ENCODE measurements around the gene INIP.

Gene INIP, protein sequence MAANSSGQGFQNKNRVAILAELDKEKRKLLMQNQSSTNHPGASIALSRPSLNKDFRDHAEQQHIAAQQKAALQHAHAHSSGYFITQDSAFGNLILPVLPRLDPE

DNA sequence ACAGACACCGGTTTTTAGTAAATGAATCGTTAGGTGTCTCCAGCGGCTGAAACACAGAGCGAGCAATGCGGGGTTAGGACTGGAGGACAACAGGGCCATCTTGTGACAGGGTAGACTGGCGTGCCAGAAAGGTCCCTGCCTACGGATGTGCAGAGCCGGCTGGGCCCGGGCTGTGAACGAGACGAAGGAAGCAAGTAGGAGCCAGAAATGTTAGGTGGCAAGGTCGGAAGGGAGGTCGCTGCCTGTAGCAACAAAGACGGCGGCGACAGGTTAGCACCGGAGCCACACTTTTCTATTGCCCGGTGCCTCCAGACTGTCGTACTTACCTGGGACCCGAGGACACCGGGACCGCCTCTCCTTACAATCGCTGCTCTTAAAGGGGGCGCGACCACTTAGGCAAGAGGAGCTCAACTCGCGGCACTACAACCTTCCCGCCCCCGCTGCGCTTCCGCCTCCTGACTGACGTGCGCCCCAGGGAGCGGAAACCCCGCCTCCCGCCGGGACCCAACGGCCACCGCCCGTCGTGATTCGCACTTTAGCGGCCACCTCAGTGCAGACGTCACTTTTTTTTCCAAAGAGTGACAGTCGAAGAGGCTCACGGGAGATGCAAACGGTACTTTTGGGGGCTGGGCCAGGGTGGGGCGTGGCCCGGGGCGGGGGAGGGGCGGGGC lies at the start of gene INIP:
INIP (minus strand) TSS at position 457 of the 671 bp plus-strand sequence. CDS start 1,632 bp downstream, outside the sequence.
- peak; percentile 96 for DNase-seq

DNA sequence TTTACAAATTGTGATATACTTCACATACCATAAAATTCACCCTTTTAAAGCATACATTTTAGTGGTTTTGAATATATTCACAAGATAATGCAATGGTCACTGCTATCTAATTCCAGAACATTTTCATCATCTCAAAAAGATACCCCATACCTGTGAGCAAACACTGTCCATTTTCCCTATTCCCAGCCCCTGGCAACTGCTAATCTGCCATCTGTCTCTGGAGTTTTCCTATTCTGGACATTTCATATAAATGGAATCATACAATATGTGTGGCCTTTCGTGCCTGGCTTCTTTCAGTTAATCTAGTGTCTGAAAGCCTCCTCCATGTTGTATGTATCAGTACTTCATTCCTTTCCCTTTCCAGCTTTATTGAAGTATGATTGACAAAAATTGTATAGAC lies 47.4 kb upstream of the INIP start:
- DNase-seq, result no peak

DNA sequence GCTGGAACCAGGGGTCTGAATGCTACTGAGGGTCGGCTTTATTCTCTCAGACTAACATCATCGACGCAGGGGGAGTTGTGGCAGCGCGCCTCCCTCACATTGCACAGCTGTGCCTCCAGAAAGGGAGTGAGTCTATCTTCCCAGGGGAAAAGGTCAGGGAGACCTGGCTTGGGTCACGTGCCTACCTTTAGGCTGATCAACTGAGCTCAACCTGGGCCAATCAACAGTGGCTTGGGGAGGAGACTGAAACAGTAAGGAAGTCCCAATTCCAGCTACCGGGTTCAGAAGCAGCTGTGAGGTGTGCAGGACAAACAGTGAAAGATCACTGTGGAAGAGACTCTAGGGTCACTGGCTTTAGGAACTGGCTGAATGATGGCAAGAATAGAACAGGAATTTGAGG lies 46.9 kb upstream of the INIP start:
- DNase-seq, result no peak

DNA sequence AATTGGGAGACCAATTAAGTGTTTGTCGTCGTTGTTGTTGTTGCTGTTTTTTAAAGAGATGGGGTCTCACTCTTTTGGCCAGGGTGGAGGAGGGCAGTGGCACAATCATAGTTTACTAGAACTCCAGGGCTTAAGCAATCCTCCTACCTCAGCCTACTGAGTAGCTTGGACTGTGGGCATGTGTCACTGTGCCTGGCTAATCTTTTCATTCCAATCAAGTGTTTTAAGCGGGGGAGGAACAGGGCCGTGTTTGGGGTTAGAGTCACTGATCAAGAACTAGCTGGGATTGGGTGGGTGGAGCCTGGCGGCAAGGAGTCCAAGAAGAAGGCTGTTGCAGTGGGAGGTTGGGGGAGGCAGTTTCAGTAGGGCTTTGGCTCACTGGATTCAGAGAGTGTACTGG lies 46.4 kb upstream of the INIP start:
- no peak for DNase-seq

DNA sequence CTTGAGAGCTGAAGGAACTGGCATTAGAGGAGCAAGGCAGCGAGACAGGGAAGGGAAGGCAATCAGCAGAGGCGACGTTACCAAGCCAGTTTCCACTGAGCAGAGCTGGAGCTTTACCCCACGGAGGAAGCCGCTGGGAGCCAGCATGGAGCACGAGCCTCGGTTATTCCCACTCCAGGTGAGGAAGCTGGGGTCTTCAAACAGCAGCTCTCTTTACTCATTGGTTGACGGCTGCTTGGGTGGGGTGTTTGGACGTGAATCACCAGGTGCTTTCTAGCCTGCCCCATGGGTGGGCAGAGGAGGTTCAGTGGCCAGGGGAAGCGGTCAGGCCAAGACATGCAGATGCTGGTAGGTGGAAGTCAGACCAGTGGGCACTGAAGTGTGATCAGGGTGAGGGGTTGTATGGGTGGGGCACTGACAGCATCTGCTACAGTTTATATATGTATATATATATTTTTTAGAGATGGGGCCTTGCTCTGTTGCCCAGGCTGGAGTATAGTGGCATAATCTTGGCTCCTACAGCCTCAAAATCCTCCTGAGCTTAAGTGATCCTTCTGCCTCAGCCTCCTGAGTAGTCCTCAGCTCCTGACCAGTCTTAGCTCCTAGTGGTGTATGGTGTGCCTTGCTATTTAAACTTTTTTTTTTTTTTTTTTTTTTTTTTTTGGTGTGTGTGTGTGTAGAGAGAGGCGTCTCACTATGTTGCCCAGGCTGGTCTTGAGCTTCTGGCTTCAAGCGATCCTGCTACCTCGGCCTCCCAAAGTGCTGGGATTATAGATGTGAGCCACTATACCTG lies 45.0 kb upstream of the INIP start:
- DNase-seq, result no peak

DNA sequence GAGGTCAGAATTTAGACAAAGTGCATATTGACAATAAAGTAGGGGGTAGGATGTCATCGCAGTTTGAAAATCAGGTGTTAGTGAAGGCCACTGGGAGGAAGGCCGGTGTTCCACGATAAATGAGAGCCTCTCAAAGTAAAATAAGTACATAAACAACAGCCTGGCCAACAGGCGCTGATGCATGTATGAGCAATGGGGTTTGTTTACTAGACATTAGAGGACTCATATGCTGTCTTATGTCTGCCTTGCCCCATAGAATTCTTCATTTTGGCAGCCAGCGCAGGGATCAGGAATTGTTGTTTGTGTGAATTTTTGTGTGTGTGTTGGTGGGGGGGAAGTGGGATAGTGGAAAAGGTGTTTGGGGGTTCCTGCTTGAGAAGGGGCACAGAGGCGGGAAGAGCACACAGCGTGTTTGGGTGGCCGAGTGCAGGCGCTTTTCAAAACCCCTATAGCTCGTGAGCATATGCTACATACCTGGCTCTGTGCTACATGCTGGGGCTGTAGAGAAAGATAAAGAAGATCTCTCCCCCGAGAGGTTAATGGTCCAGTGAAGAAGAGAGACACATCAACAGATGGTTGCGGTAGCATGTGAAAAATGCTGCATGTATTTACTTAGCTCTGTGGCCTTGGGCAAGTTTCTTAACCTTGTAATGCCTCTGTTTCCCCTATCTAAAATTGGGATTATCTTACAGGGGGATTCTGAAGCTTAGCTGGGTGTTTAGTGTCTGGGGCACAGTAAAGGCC lies 44.2 kb upstream of the INIP start:
- no peak for DNase-seq

DNA sequence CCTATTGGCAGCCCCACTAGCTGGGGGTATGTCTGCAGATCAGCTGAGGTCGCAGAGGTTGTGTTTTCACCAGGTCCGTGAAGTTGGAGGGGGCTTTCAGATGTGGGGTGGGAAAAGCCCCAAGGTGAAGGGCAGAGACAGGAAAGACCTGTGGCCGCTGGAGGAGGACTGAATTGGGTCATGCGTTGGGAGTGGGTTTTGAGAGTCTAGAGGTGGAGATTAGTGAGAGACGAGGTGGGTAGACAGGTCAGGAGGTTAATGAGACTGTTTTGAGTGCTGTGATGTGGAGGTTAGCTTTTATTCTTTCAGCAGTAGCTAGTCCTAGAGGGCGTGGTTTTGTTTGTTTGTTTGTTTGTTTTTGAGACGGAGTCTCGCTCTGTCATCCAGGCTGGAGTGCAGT lies 42.9 kb upstream of the INIP start:
- no peak for DNase-seq

DNA sequence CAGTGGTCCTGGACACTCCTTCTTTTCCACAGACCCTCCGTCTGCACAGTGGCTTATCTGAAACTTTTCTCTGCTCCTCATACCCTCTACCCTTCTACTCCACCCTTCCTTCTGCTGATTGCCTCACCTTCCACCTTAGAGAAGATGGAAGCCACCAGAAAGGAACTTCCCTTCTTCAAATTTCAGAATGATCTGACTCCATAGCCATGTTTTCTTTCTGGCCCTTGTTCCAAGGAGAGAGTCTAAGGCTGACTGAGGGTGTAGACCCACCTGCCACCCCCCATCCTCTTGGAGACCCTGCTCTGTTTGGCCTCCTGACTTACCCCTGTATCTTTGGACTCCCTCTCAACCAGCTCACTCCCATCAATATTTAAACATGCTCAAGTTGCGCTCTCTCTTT lies 40.0 kb upstream of the INIP start:
- DNase-seq, result no peak

DNA sequence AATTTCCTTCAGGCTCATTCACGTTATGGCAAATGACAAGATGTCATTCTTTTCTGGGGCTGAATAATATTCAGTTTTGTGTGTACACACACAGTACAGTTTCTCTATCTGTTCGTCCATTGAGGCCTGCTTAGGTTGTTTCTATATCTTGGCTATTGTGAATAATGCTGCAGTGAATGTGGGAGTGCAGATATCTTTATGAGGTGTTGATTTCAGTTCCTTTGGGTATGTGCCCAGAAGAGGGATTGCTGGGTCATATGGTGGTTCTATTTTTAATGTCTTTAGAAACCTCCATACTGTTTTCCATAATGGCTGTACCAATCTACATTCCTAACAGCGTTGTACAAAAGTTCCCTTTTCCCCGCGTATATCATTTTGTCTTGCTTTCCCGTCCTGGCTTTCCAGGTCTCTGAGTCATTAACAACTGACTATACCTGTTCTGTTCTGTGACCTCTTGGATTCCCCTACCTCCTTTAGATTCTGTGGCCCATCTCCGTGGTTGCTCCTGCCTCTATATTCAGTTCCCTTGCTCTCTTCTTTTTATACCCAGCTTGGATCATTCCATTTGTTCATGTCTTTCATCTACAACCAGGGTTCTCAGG lies 39.5 kb upstream of the INIP start:
- no peak for DNase-seq

DNA sequence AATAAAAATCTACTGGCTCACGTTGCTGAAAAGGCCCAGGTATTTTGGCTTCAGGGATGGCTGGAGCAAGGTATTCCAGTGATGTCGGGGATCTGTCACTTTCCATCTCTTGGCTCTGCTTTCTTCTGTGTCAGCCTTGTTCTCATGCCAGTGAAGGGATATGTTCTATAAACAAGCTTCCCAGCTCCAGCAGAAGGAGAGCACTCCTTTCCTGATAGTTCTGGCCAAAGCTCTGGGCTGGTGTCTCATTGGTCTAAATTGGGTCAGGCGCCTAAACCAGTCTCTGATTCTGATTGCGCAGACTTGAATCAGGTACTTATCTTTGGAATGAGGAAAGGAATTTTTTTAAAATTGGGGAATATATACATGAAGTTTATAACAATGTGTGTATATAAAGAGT lies 37.8 kb upstream of the INIP start:
- DNase-seq, result no peak

DNA sequence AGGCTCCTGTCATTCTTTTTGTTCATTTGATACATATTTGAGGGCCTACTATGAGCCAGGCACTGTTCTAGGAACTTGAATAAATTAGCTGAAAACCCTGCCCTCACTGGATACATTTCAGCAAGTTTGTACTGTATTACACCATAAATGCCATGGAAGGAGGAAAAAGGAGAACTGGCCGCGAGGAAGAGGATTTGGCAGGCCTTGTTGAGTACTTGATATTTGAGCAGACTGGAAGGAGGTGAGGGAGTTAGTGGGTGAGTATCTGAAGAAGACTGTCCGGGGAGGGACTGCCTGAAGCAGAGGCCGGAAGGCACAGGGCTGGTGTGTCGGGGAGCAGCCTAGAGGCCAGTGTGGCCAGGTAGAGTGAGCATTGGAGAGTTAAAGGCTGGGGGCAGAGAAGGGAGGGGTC lies 37.1 kb upstream of the INIP start:
- no peak for DNase-seq

DNA sequence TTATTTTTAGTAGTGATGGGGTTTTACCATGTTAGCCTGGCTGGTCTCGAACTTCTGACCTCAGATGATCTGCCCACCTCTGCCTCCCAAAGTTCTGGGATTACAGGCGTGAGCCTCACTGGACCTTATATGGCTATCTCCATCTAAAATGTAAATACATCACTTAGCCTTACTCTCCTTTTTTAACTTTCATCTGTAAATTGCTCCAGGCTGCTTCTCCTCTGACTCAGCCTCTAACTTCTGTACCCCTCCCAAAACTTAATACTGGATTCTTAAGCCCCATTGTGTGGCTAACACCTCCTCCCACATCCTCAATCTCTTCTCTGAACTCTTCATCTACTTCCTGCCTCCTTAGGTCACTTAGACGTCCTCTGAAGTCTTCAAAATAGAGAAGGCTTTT lies 36.7 kb upstream of the INIP start:
- no peak for DNase-seq

DNA sequence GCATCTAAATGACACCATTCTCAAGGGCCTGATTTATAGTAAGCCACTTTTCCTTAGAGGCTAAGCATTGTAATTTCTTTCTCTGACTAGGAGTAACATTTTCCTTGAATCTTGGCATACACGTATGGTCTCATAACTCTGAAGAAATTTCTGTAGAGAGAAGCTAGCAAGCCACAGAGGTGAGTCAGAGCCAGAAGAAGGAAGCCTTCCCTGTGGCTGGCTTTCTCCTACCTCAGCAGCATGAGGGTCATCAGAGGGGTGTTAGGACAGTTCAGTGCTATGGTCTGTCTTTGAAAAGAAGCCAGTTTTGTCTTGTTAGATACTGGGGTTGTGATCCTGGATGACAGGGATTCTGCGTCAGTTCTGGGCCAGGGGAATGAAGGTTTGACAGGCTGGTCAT lies 35.8 kb upstream of the INIP start:
- no peak for DNase-seq

DNA sequence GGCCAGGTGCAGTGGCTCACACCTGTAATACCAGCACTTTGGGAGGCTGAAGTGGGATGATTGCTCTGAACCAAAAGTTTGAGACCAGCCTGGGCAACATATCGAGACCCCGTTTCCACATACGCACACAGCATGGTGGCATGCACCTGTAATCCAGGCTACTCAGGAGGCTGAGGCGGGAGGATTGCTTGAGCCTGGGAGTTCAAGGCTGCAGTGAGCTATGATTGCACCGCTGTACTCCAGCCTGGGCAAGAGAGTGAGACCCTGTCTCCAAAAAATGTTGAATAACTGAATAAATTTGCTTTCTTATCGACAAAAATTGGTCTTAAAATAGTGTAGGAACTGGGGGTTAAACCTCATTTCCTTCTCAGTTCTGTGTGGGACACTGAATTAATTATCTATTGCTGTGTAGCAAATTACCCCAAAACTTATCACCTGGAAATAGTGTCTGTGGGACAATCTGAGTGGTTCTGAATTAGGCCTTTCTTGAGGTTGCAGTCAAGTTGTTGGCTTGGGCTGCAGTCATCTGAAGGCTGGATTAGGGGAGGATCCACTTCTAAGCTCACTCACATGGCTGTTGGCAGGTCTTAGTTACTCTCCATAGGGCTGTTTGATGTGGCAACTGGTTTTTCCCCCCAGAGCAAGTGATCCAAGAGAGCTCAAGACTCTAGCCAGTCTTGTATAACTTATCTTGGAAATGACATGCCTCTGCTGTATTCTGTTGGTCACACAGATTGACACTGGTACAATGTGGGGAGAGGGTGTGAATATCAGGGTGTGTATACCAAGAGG lies 34.6 kb upstream of the INIP start:
- no peak for DNase-seq

DNA sequence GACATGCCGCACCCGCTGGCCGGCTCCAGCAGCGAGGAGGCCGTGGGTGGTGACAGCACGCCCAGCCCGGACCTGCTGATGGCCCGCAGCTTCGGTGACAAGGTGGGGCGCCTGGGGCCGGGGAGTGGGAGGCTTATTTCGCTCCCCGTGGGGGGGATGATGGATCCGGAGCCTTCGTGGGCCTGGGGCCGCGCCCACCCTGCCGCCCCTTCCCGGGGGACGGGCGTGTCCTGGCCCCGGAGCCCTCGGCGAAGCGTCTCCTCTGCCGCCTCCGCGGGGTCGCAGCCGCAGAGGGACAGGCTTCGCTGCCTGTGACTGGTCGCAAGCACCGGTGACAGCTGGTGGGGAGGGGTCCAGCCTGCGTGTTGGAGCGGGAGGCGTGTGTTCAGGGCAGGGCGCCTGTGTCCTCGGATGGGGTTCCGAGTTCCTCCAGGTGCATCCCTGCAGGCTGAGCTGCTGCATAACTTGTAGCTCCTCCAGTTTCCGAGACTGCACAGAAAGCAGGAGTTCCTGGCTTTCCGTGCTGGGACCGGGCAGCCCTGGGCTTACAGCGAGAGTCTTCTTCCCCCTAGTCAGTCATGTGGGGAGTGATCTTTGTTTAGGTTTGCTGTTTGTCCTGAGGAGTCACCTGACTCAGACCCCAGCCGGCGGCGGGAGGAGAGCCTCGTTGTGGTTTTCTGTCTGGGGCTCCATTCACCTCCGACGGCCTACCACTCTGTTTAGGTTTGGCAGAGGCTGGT lies 33.3 kb upstream of the INIP start:
- peak; percentile 81 for DNase-seq

DNA sequence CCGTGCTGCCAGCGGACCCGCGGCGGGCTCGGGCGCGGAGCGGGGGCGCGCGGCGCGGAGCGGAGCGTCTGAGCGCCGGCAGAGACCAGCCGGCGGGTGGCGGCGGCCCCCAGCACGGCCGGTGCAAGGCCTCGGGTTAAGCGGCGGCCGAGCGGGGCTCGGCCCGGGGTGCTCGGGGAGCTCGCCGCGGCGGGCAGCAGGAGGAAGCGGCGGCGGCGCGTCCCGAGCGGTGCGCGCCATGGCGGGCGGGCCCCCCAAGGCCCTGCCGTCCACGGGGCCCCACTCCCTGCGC lies 32.8 kb upstream of the INIP start:
- no peak for DNase-seq

DNA sequence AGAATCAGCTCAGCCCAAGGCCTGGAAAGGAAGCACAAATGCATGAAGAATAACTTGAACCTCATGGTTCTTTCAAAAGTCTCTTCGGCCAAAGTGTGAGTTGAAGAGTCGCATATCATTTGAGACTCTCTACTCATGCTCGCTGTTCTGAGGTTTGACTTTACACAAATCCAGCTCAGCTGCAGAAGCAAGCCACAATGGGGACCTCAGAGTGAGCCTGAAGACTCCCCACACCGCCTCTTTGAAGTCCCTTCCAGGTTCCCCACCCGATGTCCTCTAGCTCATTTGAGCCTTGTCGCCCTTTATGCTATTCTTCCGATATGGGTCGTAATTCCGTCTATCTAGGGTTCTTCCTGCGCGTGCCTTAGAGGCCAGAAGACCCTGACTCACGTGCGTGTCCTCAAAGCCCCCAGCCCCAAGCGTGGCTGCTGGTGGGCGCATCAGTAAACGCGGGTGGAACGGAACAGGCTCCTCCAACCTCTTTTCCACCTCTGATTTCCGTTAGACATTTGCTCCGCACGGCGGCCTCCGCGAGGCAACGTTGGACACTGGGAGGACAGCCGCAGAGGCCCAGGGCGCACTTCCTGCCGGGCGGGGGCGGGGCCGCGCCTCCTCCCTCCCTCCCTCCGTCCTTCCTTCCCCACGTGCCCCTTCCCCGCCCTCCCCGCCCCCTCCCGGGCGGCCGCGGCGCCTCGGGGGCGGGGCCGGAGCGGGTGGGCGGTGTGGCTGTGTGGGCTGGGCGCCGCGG lies 32.3 kb upstream of the INIP start, which contains the start of gene SNX30:
SNX30 (plus strand) TSS at position 745 of the 748 bp plus-strand sequence. CDS start 242 bp downstream, outside the sequence.
- peak; percentile 89 for DNase-seq

DNA sequence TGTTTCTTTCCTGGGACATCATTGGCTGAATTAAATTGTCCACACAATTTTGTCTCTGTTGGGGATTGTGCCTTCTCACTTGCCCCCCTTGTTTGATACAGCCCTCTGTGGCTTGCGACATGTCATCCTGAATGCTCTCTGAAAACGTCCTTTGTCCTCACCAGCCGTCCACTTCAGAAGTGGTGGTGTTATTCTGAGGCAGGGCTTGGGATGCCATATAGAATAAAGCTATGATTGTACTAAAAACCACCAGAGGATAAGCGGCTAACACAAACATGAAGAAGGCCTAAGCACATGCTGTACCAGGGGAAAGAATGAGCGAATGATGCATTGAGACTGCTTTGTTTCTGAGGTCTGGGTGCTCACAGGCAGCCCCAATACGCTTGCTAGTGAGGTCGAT lies 29.2 kb upstream of the INIP start:
- DNase-seq, result no peak

DNA sequence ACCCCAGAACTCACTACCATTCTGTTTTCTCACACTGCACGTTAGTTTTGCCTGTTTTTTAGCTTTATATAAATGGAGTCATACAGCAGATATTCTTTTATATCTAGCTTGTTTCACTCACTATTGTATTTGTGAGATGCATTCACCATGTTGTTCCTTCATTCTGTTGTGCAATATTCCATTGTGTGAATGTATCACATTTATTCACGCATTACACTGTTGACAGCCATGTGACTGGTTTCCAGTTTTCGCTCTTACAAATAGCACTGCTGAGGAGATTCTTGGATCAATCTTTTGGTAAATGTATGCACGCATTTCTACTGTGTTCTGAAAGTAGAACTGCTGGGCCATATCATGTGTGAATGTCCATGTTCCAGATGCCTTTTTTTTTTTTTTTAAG lies 26.3 kb upstream of the INIP start:
- no peak for DNase-seq

DNA sequence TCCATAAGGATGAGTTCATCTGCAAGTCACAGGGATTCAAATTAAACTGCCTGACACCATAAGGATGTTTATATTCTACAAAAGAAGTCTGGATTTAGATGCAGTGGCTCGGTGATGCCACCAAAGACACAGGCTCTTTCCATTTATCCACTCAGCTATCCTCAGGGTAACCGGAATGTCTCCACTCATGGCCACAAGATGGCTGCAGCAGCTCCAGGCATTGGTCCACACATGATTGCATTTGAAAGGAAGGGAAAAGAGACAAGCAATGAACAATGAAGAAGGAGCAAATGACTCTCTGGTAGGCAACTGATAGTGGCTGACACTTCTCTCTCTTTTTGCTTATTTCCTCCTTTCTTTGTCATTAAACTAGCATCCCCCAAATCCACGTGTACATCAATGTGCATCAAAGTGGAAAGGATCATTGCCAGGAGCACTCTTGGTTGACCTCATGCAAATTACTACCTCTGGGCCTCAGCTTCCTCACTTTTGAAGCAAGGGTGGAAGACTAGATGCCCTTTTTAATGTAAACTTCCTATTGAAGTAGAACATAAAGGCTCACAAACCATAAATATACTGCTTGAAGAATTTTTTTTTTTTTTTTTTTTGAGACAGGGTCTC lies 25.4 kb upstream of the INIP start:
- DNase-seq, result no peak

DNA sequence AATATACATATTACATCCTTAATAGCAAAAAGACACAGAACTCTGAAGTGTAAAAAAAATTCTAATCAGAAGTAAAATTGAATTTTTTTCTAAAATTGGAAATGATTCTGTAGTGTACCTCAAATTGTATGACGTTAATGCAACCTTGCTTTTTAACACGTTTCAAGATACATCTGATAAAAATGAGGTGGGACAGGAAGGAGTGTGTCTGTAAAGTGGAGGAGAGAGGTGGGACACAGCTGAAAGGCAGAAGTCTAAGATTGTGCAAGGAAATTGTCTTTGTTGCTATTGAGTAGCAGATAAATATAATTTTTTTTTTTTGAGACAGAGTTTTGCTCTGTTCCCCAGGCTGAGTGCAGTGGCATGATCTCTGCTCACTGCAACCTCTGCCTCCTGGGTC lies 17.0 kb upstream of the INIP start:
- no peak for DNase-seq
